OCI-LY3 (cell line): ENCODE measurements around the gene NRXN3.

Experiments
- H2AFZ ChIP-seq: fragments of 200-600, 300-600 bp; shearing (Covaris generic); 2 replicates; pipeline ENCODE4 v1.6.0; 2014; ENCODE audit warnings: antibody characterized with exemption, low read depth, low read length
- H3K27ac ChIP-seq: fragments of 200-600, 300-600 bp; sonication (generic); 2 replicates; pipeline ENCODE4 v1.5.1; 2014; ENCODE audit warnings: mild to moderate bottlenecking, low read length, moderate library complexity, mixed read lengths
- H3K27me3 ChIP-seq: fragments of 200-600, 300-600 bp; sonication (generic); 2 replicates; pipeline ENCODE4 v1.6.1; 2014; ENCODE audit warnings: low read depth, low read length, mixed read lengths
- H3K36me3 ChIP-seq: fragments of 200-600, 300-600 bp; sonication (generic); replicated peaks from 2 replicates; pipeline ENCODE3; 2014; ENCODE audit warnings: low read depth, low read length, mixed read lengths
- H3K4me1 ChIP-seq: fragments of 300-600, 200-600 bp; sonication (generic); 2 replicates; pipeline ENCODE4 v1.6.1; 2014; ENCODE audit warnings: low read length, mixed read lengths
- H3K4me2 ChIP-seq: fragments of 200-600, 300-600 bp; sonication (generic); 2 replicates; pipeline ENCODE4 v1.6.1; 2014; ENCODE audit warnings: low read length, mixed read lengths
- H3K4me3 ChIP-seq: fragments of 300-600, 200-600 bp; sonication (generic); 2 replicates; pipeline ENCODE4 v1.5.1; 2014; ENCODE audit warnings: antibody characterized with exemption, mild to moderate bottlenecking, low read length, moderate library complexity
- H3K79me2 ChIP-seq: fragments of 300-600, 200-600 bp; shearing (Covaris generic); 2 replicates; pipeline ENCODE4 v1.6.1; 2014; ENCODE audit warnings: mild to moderate bottlenecking, low read length, mixed read lengths
- H3K9ac ChIP-seq: fragments of 300-600, 200-600 bp; shearing (Covaris generic); 2 replicates; pipeline ENCODE4 v1.6.0; 2014; ENCODE audit warnings: mild to moderate bottlenecking, low read length, moderate library complexity
- H3K9me3 ChIP-seq: fragments of 200-600, 300-600 bp; shearing (Covaris generic); 2 replicates; pipeline ENCODE4 v1.6.1; 2014; ENCODE audit warnings: low read length, mixed read lengths; ENCODE audit not compliant: insufficient read depth
- H4K20me1 ChIP-seq: fragments of 200-600, 300-600 bp; sonication (generic); 2 replicates; pipeline ENCODE4 v1.6.1; 2016; ENCODE audit warnings: low read length, mixed read lengths; ENCODE audit not compliant: insufficient read depth
- CTCF ChIP-seq: fragments of 200-600, 300-600 bp; sonication (generic); IDR thresholded peaks from 2 replicates; pipeline ENCODE4 v1.5.1; 2014; ENCODE audit warnings: antibody characterized with exemption, low read length, low read depth
- EZH2phosphoT487 ChIP-seq: fragments of 200-600 bp; shearing (Covaris generic); IDR thresholded peaks from 2 replicates; pipeline ENCODE4 v1.6.1; 2018; ENCODE audit warnings: antibody characterized with exemption, mixed run types, low read depth

Gene NRXN3

GRCh38 chr14:78253986-78254385 is 83.8 kb downstream of the NRXN3 start:
- Histone ChIP-seq H3K9ac (no peak overlapping the region), H2AFZ (no peak overlapping the region), H4K20me1 (no peaks in the 10 kb centered on the region), H3K4me2 (no peak overlapping the region), H3K36me3 (no peaks in the 10 kb centered on the region), H3K4me3 (no peak overlapping the region), H3K4me1 (no peaks in the 10 kb centered on the region), H3K79me2 (no peaks in the 10 kb centered on the region), H3K9me3 (no peaks in the 10 kb centered on the region), H3K27me3 (peaks cover 3% of the 10 kb centered on the region; the same call in 1 of the 2 replicates), H3K27ac (no peak overlapping the region)
- TF ChIP-seq CTCF (no peak), EZH2phosphoT487 (no peak)

GRCh38 chr14:78254911-78255461 is 84.8 kb downstream of the NRXN3 start:
- H3K4me1 ChIP-seq, result no peaks in the 10 kb centered on the region
- no peaks in the 10 kb centered on the region for H3K36me3 ChIP-seq
- H4K20me1 ChIP-seq, result no peaks in the 10 kb centered on the region
- H3K9me3 ChIP-seq, result no peaks in the 10 kb centered on the region
- H3K27ac ChIP-seq, result no peak overlapping the region
- H3K4me2 ChIP-seq, result no peak overlapping the region
- no peaks in the 10 kb centered on the region for H3K79me2 ChIP-seq
- no peak overlapping the region for H2AFZ ChIP-seq
- TF ChIP-seq EZH2phosphoT487 (no peak), CTCF (no peak)
- no peak overlapping the region for H3K9ac ChIP-seq
- peaks cover 3% of the 10 kb centered on the region; the same call in 1 of the 2 replicates for H3K27me3 ChIP-seq
- H3K4me3 ChIP-seq, result no peak overlapping the region

- H2AFZ ChIP-seq, result no peak overlapping the region
- H3K9ac ChIP-seq, result no peak overlapping the region
- TF ChIP-seq EZH2phosphoT487 (no peak), CTCF (no peak)
Measured at GRCh38 chr14:78259831-78260230, 89.7 kb downstream of the NRXN3 start.

GRCh38 chr14:78278464-78279250 is 108.5 kb downstream of the NRXN3 start:
- H2AFZ ChIP-seq, result no peak overlapping the region
- TF ChIP-seq CTCF (no peak), EZH2phosphoT487 (no peak)
- no peaks in the 10 kb centered on the region for H3K36me3 ChIP-seq
- no peak overlapping the region for H3K4me2 ChIP-seq
- no peaks in the 10 kb centered on the region for H4K20me1 ChIP-seq
- H3K79me2 ChIP-seq, result no peaks in the 10 kb centered on the region
- H3K27me3 ChIP-seq, result peaks cover 14% of the 10 kb centered on the region; the same call in 1 of the 2 replicates
- H3K9me3 ChIP-seq, result no peaks in the 10 kb centered on the region
- no peak overlapping the region for H3K9ac ChIP-seq
- no peak overlapping the region for H3K27ac ChIP-seq
- H3K4me1 ChIP-seq, result no peaks in the 10 kb centered on the region
- no peak overlapping the region for H3K4me3 ChIP-seq

More at GRCh38 chr14:78259831-78260230, 89.7 kb downstream of the NRXN3 start:
- Histone ChIP-seq H3K79me2 (no peaks in the 10 kb centered on the region), H3K4me1 (no peaks in the 10 kb centered on the region), H3K9me3 (no peaks in the 10 kb centered on the region), H3K27me3 (peaks cover 3% of the 10 kb centered on the region; the same call in 1 of the 2 replicates), H3K4me3 (no peak overlapping the region), H3K36me3 (no peaks in the 10 kb centered on the region), H3K27ac (no peak overlapping the region), H3K4me2 (no peak overlapping the region), H4K20me1 (no peaks in the 10 kb centered on the region)
